GM12892 (cell line): ENCODE data around the gene SHMT2.

Experiments used
- POLR2A ChIP-seq: IDR thresholded peaks from 2 replicates; pipeline ENCODE4 v1.6.1; 2011; ENCODE audit warnings: low read depth, low read length, control low read depth
- POLR2AphosphoS5 ChIP-seq: IDR thresholded peaks from 2 replicates; pipeline ENCODE4 v1.6.1; 2011; ENCODE audit warnings: low read depth, low read length, control low read depth
- TAF1 ChIP-seq: IDR thresholded peaks from 2 replicates; pipeline ENCODE4 v1.6.1; 2011; ENCODE audit warnings: low read depth, mild to moderate bottlenecking, control low read depth, low read length, borderline replicate concordance

DNA sequence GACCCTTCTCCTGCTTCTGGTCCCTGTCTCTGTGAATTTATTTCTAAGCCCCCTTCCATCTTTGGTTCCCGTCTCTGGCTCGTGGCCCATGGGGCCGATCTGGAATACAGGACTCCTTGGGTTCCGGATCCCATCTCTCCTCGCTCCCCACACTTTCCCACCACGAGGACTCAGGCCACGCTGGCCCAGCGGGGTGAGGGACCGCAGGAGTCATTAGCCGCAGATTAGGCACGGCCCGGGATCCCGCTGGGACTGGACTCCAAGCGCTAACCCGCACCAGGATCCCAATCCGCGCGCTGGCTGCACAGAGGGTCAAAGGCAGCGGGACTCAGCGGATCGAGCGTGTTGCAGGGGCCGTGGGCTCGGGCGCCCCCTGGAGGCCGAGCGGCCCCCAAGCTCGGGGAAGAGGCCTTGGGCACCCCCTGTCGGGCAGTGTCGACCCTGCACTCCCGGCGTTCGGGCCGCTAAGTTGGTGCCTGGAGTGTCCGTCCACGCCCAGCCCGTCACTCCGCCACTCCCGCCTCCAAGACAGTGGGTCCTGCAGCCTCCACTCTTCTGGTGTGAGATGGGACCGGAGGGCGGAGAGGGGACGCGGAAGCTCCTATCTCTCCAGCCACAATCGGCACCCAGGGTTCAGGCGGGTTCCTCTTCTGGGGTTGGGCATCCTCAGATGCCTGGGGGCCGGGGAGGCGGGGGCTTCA is 9.5 kb downstream of the SHMT2 start:
- TF ChIP-seq POLR2AphosphoS5 (no peak), POLR2A (no peak), TAF1 (0 out of 2 replicates have a peak, but pooled peaks have one; percentile 17)
